Measurements from ENCODE around the gene SLIT3.

The SLIT3 gene

DNA sequence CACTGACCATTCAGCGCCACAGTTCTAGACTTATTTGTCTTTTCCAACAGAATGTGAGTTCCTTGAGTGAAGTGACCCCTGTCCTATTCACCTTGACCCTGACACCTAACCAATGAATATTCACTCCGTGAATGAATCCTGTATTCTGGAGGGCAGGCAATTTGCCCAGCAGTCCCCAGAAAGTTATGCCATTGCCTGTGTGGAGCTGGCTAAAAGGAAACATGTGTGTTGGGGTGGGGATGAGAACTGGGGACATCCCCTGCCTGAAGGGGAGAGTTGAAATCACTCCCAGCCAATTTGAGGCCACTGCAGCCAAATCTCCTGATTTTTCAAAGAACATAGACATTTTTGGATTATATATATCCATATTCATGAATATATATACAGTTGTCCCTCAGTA is 199.0 kb downstream of the SLIT3 start:
- no peaks in the 10 kb centered on the region for H3K9me3 ChIP-seq (ENCODE audit: control insufficient read depth, insufficient read depth, low read length)
- H3K4me2 ChIP-seq (ENCODE audit: low read length), result no peak overlapping the region
- TF ChIP-seq, protein P1, sequence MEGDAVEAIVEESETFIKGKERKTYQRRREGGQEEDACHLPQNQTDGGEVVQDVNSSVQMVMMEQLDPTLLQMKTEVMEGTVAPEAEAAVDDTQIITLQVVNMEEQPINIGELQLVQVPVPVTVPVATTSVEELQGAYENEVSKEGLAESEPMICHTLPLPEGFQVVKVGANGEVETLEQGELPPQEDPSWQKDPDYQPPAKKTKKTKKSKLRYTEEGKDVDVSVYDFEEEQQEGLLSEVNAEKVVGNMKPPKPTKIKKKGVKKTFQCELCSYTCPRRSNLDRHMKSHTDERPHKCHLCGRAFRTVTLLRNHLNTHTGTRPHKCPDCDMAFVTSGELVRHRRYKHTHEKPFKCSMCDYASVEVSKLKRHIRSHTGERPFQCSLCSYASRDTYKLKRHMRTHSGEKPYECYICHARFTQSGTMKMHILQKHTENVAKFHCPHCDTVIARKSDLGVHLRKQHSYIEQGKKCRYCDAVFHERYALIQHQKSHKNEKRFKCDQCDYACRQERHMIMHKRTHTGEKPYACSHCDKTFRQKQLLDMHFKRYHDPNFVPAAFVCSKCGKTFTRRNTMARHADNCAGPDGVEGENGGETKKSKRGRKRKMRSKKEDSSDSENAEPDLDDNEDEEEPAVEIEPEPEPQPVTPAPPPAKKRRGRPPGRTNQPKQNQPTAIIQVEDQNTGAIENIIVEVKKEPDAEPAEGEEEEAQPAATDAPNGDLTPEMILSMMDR (IDR thresholded peaks at IDR 0.05; ENCODE audit: low read depth, low read length, poor library complexity, severe bottlenecking), result no peak
- TF ChIP-seq EZH2phosphoT487 (IDR thresholded peaks at IDR 0.05; ENCODE audit: borderline replicate concordance, low read length), result no peak
- no peaks in the 10 kb centered on the region for H3F3A ChIP-seq (ENCODE audit: control insufficient read depth, insufficient read depth)
- H4K20me1 ChIP-seq (ENCODE audit: control insufficient read depth, insufficient read depth, low read depth, low read length), result no peaks in the 10 kb centered on the region
- H3K9me2 ChIP-seq (replicated peaks; ENCODE audit: control insufficient read depth, low read length), result no peaks in the 10 kb centered on the region
- H3K4me1 ChIP-seq (ENCODE audit: control insufficient read depth, low read length), result no peaks in the 10 kb centered on the region
- no peaks in the 10 kb centered on the region for H3K27me3 ChIP-seq (ENCODE audit: control insufficient read depth, low read length)
- no peak overlapping the region for H3K27ac ChIP-seq (ENCODE audit: low read depth, low read length)
- H3K4me3 ChIP-seq (ENCODE audit: low read length), result no peak overlapping the region
- H3K79me2 ChIP-seq (ENCODE audit: control insufficient read depth, low read length), result no peaks in the 10 kb centered on the region
- H3K36me3 ChIP-seq (ENCODE audit: control insufficient read depth, low read length), result no peaks in the 10 kb centered on the region

DNA sequence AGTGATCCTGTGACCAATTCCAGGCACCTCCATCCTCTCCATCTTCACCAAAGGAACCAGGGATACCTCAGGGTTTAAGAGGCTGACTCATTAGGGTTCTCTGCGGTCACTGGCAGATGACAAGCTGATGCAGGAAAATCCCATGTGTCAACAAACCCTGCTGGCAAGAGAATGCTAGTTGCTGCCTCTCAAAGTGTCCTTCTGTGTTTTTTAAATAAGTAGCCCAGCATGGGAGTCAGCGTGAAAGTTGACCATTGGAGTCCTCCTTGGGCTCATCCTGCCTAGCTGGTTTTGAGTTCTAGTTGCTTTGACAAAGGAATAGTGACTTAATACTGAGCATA is 200.2 kb downstream of the SLIT3 start:
- H4K20me1 ChIP-seq (ENCODE audit: control insufficient read depth, insufficient read depth, low read depth, low read length), result no peaks in the 10 kb centered on the region
- no peaks in the 10 kb centered on the region for H3K36me3 ChIP-seq (ENCODE audit: control insufficient read depth, low read length)
- no peak overlapping the region for H3K27ac ChIP-seq (ENCODE audit: low read depth, low read length)
- H3K9me3 ChIP-seq (ENCODE audit: control insufficient read depth, insufficient read depth, low read length), result no peaks in the 10 kb centered on the region
- no peaks in the 10 kb centered on the region for H3K27me3 ChIP-seq (ENCODE audit: control insufficient read depth, low read length)
- TF ChIP-seq, protein P1 (IDR thresholded peaks at IDR 0.05; ENCODE audit: low read depth, low read length, poor library complexity, severe bottlenecking), result no peak
- no peak for TF ChIP-seq EZH2phosphoT487 (IDR thresholded peaks at IDR 0.05; ENCODE audit: borderline replicate concordance, low read length)
- no peak overlapping the region for H3K4me3 ChIP-seq (ENCODE audit: low read length)
- H3K4me2 ChIP-seq (ENCODE audit: low read length), result no peak overlapping the region
- no peaks in the 10 kb centered on the region for H3K79me2 ChIP-seq (ENCODE audit: control insufficient read depth, low read length)
- H3K4me1 ChIP-seq (ENCODE audit: control insufficient read depth, low read length), result no peaks in the 10 kb centered on the region
- H3K9me2 ChIP-seq (replicated peaks; ENCODE audit: control insufficient read depth, low read length), result no peaks in the 10 kb centered on the region
- no peaks in the 10 kb centered on the region for H3F3A ChIP-seq (ENCODE audit: control insufficient read depth, insufficient read depth)

DNA sequence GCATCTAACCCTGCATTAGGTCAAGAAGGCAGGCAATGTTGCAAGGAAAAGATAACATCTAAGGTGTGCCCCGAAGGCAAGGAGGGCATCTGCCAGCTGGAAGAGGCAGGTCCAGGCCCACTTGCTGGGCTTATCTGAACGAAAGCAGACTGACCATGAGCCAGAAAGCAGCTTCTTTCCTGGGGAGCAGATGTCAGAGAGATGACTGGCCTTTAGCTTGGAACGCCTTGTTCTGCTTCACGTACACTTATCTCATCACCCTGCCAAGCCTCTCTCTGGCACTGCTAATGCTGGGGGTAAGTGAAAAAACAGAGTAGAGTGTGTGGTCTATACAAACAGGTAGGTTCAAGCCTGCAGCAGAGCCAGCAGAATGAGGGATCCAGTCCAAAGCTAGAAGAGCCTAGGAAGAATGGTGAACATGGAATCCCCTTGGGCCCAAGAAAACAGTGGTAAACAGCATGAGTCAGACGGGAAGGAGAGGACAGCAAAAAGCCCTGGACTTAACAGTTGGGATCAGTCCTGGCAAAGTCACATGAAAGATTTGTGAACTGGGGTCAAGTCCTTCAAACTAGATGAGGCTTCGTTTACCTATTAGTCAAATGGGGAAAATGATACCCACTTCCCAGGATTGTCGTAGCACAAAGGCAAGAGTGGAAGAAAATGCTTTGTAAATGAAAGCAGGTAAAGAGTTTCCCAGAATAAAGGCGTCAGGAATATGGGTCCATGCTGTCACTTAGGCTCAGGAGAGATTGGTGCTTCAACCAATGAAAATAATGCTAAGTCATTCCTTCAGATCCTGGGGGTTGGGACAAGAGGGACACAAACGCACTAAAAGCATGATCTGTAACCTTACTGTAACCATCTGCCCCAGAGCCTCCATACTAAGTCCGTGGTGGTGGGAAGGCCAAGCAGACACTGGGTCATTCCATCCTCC is 200.9 kb downstream of the SLIT3 start:
- Histone ChIP-seq H4K20me1 (ENCODE audit: control insufficient read depth, insufficient read depth, low read depth, low read length) (no peaks in the 10 kb centered on the region), H3K27ac (ENCODE audit: low read depth, low read length) (no peak overlapping the region), H3K4me1 (ENCODE audit: control insufficient read depth, low read length) (no peaks in the 10 kb centered on the region), H3K9me3 (ENCODE audit: control insufficient read depth, insufficient read depth, low read length) (no peaks in the 10 kb centered on the region), H3K4me3 (ENCODE audit: low read length) (no peak overlapping the region), H3K9me2 (replicated peaks; ENCODE audit: control insufficient read depth, low read length) (no peaks in the 10 kb centered on the region), H3K36me3 (ENCODE audit: control insufficient read depth, low read length) (no peaks in the 10 kb centered on the region), H3K4me2 (ENCODE audit: low read length) (no peak overlapping the region), H3K27me3 (ENCODE audit: control insufficient read depth, low read length) (no peaks in the 10 kb centered on the region), H3F3A (ENCODE audit: control insufficient read depth, insufficient read depth) (no peaks in the 10 kb centered on the region), H3K79me2 (ENCODE audit: control insufficient read depth, low read length) (no peaks in the 10 kb centered on the region)
- TF ChIP-seq, protein P1 (IDR thresholded peaks at IDR 0.05; ENCODE audit: low read depth, low read length, poor library complexity, severe bottlenecking), result no peak

All from DOHH2 (cell line).